Mucosa of rectum (tissue), 2 donors: Measurements from ENCODE around the gene GPR87.

ENCODE experiments used
- H3K27ac ChIP-seq, 2 donors: one replicate each; pipeline ENCODE4 v1.7.0; 2013; ENCODE audit warnings: inconsistent platforms in 2 of 2, low read depth in 2 of 2, low read length in 2 of 2
- H3K27me3 ChIP-seq, 2 donors: one replicate each; pipeline ENCODE4 v1.7.0; 2013; ENCODE audit warnings: low read length in 2 of 2; ENCODE audit not compliant: control insufficient read depth in 2 of 2, insufficient read depth in 2 of 2
- H3K36me3 ChIP-seq, 2 donors: one replicate each; pipeline ENCODE4 v1.7.0; 2013; ENCODE audit warnings: low read length in 2 of 2; ENCODE audit not compliant: control insufficient read depth in 2 of 2, insufficient read depth in 2 of 2
- H3K4me1 ChIP-seq, 2 donors: one replicate each; pipeline ENCODE4 v1.7.0; 2013; ENCODE audit warnings: low read length in 2 of 2, mild to moderate bottlenecking in 1 of 2; ENCODE audit not compliant: control insufficient read depth in 2 of 2, insufficient read depth in 2 of 2
- H3K4me3 ChIP-seq, 2 donors: one replicate each; pipeline ENCODE4 v1.7.0; 2013; ENCODE audit warnings: low read length in 2 of 2
- H3K9ac ChIP-seq, 2 donors: one replicate each; pipeline ENCODE4 v1.7.0; 2013; ENCODE audit warnings: low read length in 2 of 2, low read depth in 1 of 2, mild to moderate bottlenecking in 1 of 2
- H3K9me3 ChIP-seq, 2 donors: one replicate each; pipeline ENCODE4 v1.7.0; 2013; ENCODE audit warnings: low read length in 2 of 2; ENCODE audit not compliant: control insufficient read depth in 2 of 2
- donor health status: healthy.
- donor health status: Normal muscosa, but diverticular disease.

Gene GPR87

GRCh38 chr3:151331696-151332095 lies 15.1 kb upstream of the GPR87 start:
- Histone ChIP-seq H3K27me3 (no peaks in the 10 kb centered on the region), H3K9me3 (no peaks in the 10 kb centered on the region), H3K4me3 (no peak overlapping the region), H3K36me3 (no peaks in the 10 kb centered on the region), H3K27ac (peak overlapping the region in 1 of 2 donors; percentile 1), H3K4me1 (no peaks in the 10 kb centered on the region), H3K9ac (no peak overlapping the region)

- H3K4me1 ChIP-seq: no peaks in the 10 kb centered on the region
- H3K27ac ChIP-seq: no peak overlapping the region
- H3K9me3 ChIP-seq: no peaks in the 10 kb centered on the region
- no peak overlapping the region for H3K9ac ChIP-seq
- no peaks in the 10 kb centered on the region for H3K27me3 ChIP-seq
- H3K36me3 ChIP-seq: no peaks in the 10 kb centered on the region
- no peak overlapping the region for H3K4me3 ChIP-seq
These were observed 14.3 kb upstream of the GPR87 start for GRCh38 chr3:151330899-151331298.

GRCh38 chr3:151330379-151330778 lies 13.8 kb upstream of the GPR87 start:
- Histone ChIP-seq H3K4me1 (no peaks in the 10 kb centered on the region), H3K36me3 (no peaks in the 10 kb centered on the region), H3K27ac (no peak overlapping the region), H3K9ac (no peak overlapping the region), H3K27me3 (no peaks in the 10 kb centered on the region), H3K9me3 (no peaks in the 10 kb centered on the region), H3K4me3 (no peak overlapping the region)

- H3K9me3 ChIP-seq: no peaks in the 10 kb centered on the region
- no peaks in the 10 kb centered on the region for H3K27me3 ChIP-seq
- H3K9ac ChIP-seq: no peak within 1 kb of the TSS
- no peak within 1 kb of the TSS for H3K27ac ChIP-seq
- no peaks in the 10 kb centered on the region for H3K36me3 ChIP-seq
- H3K4me3 ChIP-seq: peak within 1 kb of the TSS in 1 of 2 donors; percentile 58
- H3K4me1 ChIP-seq: no peaks in the 10 kb centered on the region
These were observed 12.7 kb upstream of the GPR87 start, which contains the start of gene P2RY13 for GRCh38 chr3:151329363-151329762. P2RY13 (minus strand) TSS chr3:151329549; CDS start chr3:151329528, 21 bp downstream.

- Histone ChIP-seq H3K4me3 (peak overlapping the region in 1 of 2 donors; percentile 58), H3K27ac (no peak overlapping the region), H3K9ac (no peak overlapping the region)
These were observed 11.8 kb upstream of the GPR87 start for GRCh38 chr3:151328298-151328995.

GRCh38 chr3:151327571-151328198 lies 11.1 kb upstream of the GPR87 start:
- H3K9ac ChIP-seq: no peak overlapping the region
- H3K9me3 ChIP-seq: no peaks in the 10 kb centered on the region
- peak overlapping the region in 1 of 2 donors; percentile 58 for H3K4me3 ChIP-seq
- no peak overlapping the region for H3K27ac ChIP-seq
- no peaks in the 10 kb centered on the region for H3K4me1 ChIP-seq
- no peaks in the 10 kb centered on the region for H3K27me3 ChIP-seq
- H3K36me3 ChIP-seq: no peaks in the 10 kb centered on the region

More at GRCh38 chr3:151328298-151328995, 11.8 kb upstream of the GPR87 start:
- no peaks in the 10 kb centered on the region for H3K27me3 ChIP-seq
- H3K9me3 ChIP-seq: no peaks in the 10 kb centered on the region
- no peaks in the 10 kb centered on the region for H3K4me1 ChIP-seq
- H3K36me3 ChIP-seq: no peaks in the 10 kb centered on the region

GRCh38 chr3:151322511-151322910 lies 5.9 kb upstream of the GPR87 start:
- H3K4me3 ChIP-seq: no peak overlapping the region
- H3K9ac ChIP-seq: no peak overlapping the region
- no peaks in the 10 kb centered on the region for H3K4me1 ChIP-seq
- H3K9me3 ChIP-seq: no peaks in the 10 kb centered on the region
- H3K36me3 ChIP-seq: no peaks in the 10 kb centered on the region
- no peaks in the 10 kb centered on the region for H3K27me3 ChIP-seq
- no peak overlapping the region for H3K27ac ChIP-seq

GRCh38 chr3:151321526-151321925 lies 4.9 kb upstream of the GPR87 start:
- H3K9ac ChIP-seq: no peak overlapping the region
- no peaks in the 10 kb centered on the region for H3K9me3 ChIP-seq
- H3K27me3 ChIP-seq: no peaks in the 10 kb centered on the region
- no peaks in the 10 kb centered on the region for H3K36me3 ChIP-seq
- H3K4me3 ChIP-seq: no peak overlapping the region
- no peak overlapping the region for H3K27ac ChIP-seq
- H3K4me1 ChIP-seq: no peaks in the 10 kb centered on the region

- Histone ChIP-seq H3K9ac (no peak overlapping the region), H3K4me1 (no peaks in the 10 kb centered on the region), H3K4me3 (no peak overlapping the region), H3K36me3 (no peaks in the 10 kb centered on the region), H3K27ac (no peak overlapping the region), H3K27me3 (no peaks in the 10 kb centered on the region), H3K9me3 (no peaks in the 10 kb centered on the region)
These were observed 3.5 kb upstream of the GPR87 start for GRCh38 chr3:151320131-151320530.

- Histone ChIP-seq H3K4me1 (no peaks in the 10 kb centered on the region), H3K4me3 (no peak overlapping the region), H3K27ac (no peak overlapping the region), H3K9me3 (no peaks in the 10 kb centered on the region), H3K36me3 (no peaks in the 10 kb centered on the region), H3K27me3 (no peaks in the 10 kb centered on the region), H3K9ac (no peak overlapping the region)
These were observed 3.0 kb upstream of the GPR87 start for GRCh38 chr3:151319628-151320027.
